ENCODE results near the gene FREM1. TPM values are rescaled to one million over a fixed set of nuclear protein-coding genes. Genes with fewer than 3 reads are reported as not detected.

FREM1 gene
- total and polyA plus RNA-seq, 10 donors, result 0.07 to 4.3 (median 0.54) TPM; not detected in 1

DNA sequence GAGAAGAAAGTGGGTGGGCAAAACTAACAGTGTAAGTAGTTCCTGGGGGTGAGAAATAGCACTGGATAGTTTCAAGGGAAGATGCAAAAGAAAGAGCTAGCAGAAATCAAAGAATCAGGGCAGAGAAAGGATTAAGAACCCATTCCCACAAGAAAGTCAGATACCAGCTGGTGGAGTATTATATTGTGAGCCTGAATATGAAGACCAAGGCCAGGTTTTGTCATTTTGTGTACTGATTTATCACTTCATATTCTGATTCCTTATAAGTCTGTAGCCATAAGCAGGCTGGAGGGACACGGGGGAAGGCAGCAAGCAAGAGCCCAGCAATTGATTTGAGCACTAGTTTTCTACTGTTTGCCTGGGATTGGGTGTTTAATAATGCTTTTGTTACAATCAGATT lies 80.2 kb downstream of the FREM1 start:
- no peaks in the 10 kb centered on the region for H3K36me3 ChIP-seq
- no peaks in the 10 kb centered on the region for H3K4me1 ChIP-seq
- no peak overlapping the region for H3K27ac ChIP-seq
- intact Hi-C loops (cut with DNase I; ENCODE audit: low total_unique reads), result no loop called here
- H3K4me3 ChIP-seq, result no peak overlapping the region
- H3K9me3 ChIP-seq, result peaks cover 0 to 8% (median 0%) of the 10 kb centered on the region in 8 donors
- TF ChIP-seq POLR2A (IDR thresholded peaks at IDR 0.05) (no peak), POLR2AphosphoS5 (IDR thresholded peaks at IDR 0.05) (no peak)
- TF ChIP-seq, protein P1, sequence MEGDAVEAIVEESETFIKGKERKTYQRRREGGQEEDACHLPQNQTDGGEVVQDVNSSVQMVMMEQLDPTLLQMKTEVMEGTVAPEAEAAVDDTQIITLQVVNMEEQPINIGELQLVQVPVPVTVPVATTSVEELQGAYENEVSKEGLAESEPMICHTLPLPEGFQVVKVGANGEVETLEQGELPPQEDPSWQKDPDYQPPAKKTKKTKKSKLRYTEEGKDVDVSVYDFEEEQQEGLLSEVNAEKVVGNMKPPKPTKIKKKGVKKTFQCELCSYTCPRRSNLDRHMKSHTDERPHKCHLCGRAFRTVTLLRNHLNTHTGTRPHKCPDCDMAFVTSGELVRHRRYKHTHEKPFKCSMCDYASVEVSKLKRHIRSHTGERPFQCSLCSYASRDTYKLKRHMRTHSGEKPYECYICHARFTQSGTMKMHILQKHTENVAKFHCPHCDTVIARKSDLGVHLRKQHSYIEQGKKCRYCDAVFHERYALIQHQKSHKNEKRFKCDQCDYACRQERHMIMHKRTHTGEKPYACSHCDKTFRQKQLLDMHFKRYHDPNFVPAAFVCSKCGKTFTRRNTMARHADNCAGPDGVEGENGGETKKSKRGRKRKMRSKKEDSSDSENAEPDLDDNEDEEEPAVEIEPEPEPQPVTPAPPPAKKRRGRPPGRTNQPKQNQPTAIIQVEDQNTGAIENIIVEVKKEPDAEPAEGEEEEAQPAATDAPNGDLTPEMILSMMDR (IDR thresholded peaks at IDR 0.05 in 8 of 11, conservative IDR thresholded peaks at IDR 0.05 in 3 of 11), result no peak
- H3K27me3 ChIP-seq (replicated peaks in 1 of 7), result no peaks in the 10 kb centered on the region
- WGBS, 5 donors, result 65 to 89% (median 66%) methylated on average over 1 of the region's 1 CpG
- no peak for DNase-seq

DNA sequence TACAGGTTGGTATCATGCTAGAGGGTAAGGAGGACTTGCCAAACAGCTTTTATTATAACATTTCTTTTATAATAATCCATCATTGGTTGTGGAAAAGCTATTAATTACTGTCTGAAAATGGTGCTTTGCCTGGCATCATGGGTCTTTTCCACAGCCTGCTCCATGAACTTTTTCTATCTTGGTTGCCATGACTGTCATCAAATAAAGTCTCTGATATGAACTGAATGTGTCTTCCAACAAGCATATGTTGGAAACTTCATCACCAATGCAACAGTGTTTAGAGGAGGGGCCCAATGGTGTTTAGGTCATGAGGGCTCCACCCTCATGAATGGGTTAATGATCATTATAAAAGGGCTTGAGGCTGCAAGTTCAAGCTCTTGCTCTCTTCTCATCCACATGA lies 81.0 kb downstream of the FREM1 start:
- Histone ChIP-seq H3K36me3 (no peaks in the 10 kb centered on the region), H3K27me3 (replicated peaks in 1 of 7) (no peaks in the 10 kb centered on the region), H3K4me3 (no peak overlapping the region), H3K27ac (no peak overlapping the region), H3K4me1 (no peaks in the 10 kb centered on the region), H3K9me3 (peaks cover 0 to 8% (median 0%) of the 10 kb centered on the region in 8 donors)
- intact Hi-C loops (cut with DNase I; ENCODE audit: low total_unique reads), result no loop called here
- no peak for DNase-seq
- TF ChIP-seq POLR2AphosphoS5 (IDR thresholded peaks at IDR 0.05), result no peak
- TF ChIP-seq POLR2A (IDR thresholded peaks at IDR 0.05), result no peak
- TF ChIP-seq, protein P1 (IDR thresholded peaks at IDR 0.05 in 8 of 11, conservative IDR thresholded peaks at IDR 0.05 in 3 of 11), result no peak

DNA sequence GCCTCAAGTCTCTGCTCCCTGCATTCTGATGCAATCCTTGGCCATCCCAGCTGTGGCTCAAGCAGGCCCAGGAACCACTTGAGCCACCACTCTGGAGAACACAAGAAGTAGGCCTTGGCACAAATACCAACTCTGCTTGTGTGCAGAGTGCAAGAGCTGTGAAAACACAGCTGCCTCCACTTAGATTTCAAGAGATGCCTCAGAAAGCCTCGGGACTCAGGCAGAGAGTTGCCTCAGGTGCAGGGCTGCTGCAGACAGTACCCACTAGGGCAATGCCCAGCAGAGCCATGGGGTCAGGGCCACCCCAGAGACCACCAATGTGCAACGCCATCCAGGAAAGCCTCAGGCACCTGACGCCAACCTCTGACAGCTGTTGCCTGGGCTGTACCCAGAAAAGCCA lies 82.4 kb downstream of the FREM1 start:
- intact Hi-C loops (cut with DNase I; ENCODE audit: low total_unique reads), result no loop called here
- Histone ChIP-seq H3K4me3 (no peak overlapping the region), H3K36me3 (no peaks in the 10 kb centered on the region), H3K9me3 (peaks cover 0 to 8% (median 0%) of the 10 kb centered on the region in 8 donors), H3K27me3 (replicated peaks in 1 of 7) (no peaks in the 10 kb centered on the region), H3K27ac (no peak overlapping the region), H3K4me1 (no peaks in the 10 kb centered on the region)
- 79 to 91% (median 87%) methylated on average over 3 of the region's 3 CpGs for whole genome bisulfite sequencing, 5 donors
- DNase-seq, result no peak
- TF ChIP-seq POLR2AphosphoS5 (IDR thresholded peaks at IDR 0.05), result no peak
- TF ChIP-seq POLR2A (IDR thresholded peaks at IDR 0.05), result no peak
- TF ChIP-seq, protein P1 (IDR thresholded peaks at IDR 0.05 in 8 of 11, conservative IDR thresholded peaks at IDR 0.05 in 3 of 11), result no peak

DNA sequence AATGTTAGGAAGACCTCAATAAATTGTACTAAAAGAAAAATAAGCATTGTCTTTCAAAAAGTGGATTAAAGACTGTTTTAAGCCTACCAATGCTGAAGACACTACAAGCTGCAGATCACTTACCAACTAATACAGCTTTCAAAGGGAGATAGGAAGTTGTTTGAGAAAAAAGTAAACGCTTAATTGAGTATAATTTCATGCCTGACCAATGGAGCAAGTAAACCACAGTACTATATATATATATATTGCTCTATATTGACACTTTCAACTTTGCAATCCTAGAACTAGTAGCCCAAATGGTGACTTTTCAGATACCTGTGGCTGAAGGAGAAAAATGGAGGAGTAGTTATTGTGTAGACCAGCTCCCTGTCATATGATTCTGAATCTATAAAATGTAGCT lies 85.7 kb downstream of the FREM1 start:
- no peak overlapping the region for H3K4me3 ChIP-seq
- no peak overlapping the region for H3K27ac ChIP-seq
- no peak for DNase-seq
- H3K36me3 ChIP-seq, result no peaks in the 10 kb centered on the region
- intact Hi-C loops (cut with DNase I; ENCODE audit: low total_unique reads), result no loop called here
- H3K27me3 ChIP-seq (replicated peaks in 1 of 7), result no peaks in the 10 kb centered on the region
- H3K9me3 ChIP-seq, result peaks cover 0 to 5% (median 0%) of the 10 kb centered on the region in 8 donors
- 62 to 72% (median 69%) methylated on average over 1 of the region's 1 CpG for WGBS, 5 donors
- TF ChIP-seq POLR2A (IDR thresholded peaks at IDR 0.05) (no peak), POLR2AphosphoS5 (IDR thresholded peaks at IDR 0.05) (no peak)
- TF ChIP-seq, protein P1 (IDR thresholded peaks at IDR 0.05 in 8 of 11, conservative IDR thresholded peaks at IDR 0.05 in 3 of 11), result no peak
- no peaks in the 10 kb centered on the region for H3K4me1 ChIP-seq

Measured in spleen (tissue), 11 donors.